GM23248 (cell line): ENCODE measurements around the gene PLCB3. TPM values are rescaled to one million over a fixed set of nuclear protein-coding genes. Genes with fewer than 3 reads are reported as not detected.

Source experiments
- DNase-seq: peaks from one replicate; pipeline ENCODE4 v3.0.0-alpha.2; 2015
- H2AFZ ChIP-seq: fragments of 200-600 bp; sonication (generic); 2 replicates; pipeline ENCODE4 v1.6.1; 2016; ENCODE audit warnings: antibody characterized with exemption
- H3F3A ChIP-seq: fragments of 200-600 bp; sonication (generic); 2 replicates; pipeline ENCODE4 v1.6.1; 2016; ENCODE audit warnings: mild to moderate bottlenecking, antibody characterized with exemption, mixed run types; ENCODE audit not compliant: insufficient read depth
- H3K27ac ChIP-seq: fragments of 200-600 bp; sonication (generic); 2 replicates; pipeline ENCODE4 v1.5.1; 2016; ENCODE audit warnings: mild to moderate bottlenecking
- H3K27me3 ChIP-seq: fragments of 200-600 bp; sonication (generic); replicated peaks from 2 replicates; pipeline ENCODE4 v1.6.1; 2016; ENCODE audit warnings: mild to moderate bottlenecking; ENCODE audit not compliant: insufficient read depth
- H3K36me3 ChIP-seq: fragments of 200-600 bp; sonication (generic); 2 replicates; pipeline ENCODE4 v1.6.1; 2016; ENCODE audit warnings: low read depth, mild to moderate bottlenecking
- H3K4me1 ChIP-seq: fragments of 200-600 bp; sonication (generic); 2 replicates; pipeline ENCODE4 v1.6.1; 2016; ENCODE audit warnings: mild to moderate bottlenecking; ENCODE audit not compliant: insufficient read depth
- H3K4me2 ChIP-seq: fragments of 200-600 bp; sonication (generic); one replicate; pipeline ENCODE4 v1.6.1; 2016; ENCODE audit warnings: mild to moderate bottlenecking; ENCODE audit not compliant: unreplicated experiment
- H3K4me3 ChIP-seq: fragments of 200-600 bp; sonication (generic); 2 replicates; pipeline ENCODE4 v1.5.1; 2016; ENCODE audit warnings: mild to moderate bottlenecking
- H3K79me2 ChIP-seq: fragments of 200-600 bp; sonication (generic); 2 replicates; pipeline ENCODE4 v1.6.1; 2016; ENCODE audit warnings: mild to moderate bottlenecking; ENCODE audit not compliant: insufficient read depth
- H3K9ac ChIP-seq: fragments of 200-600 bp; sonication (generic); 2 replicates; pipeline ENCODE4 v1.6.1; 2016; ENCODE audit warnings: mild to moderate bottlenecking
- H3K9me2 ChIP-seq: fragments of 200-600 bp; sonication (generic); 2 replicates; pipeline ENCODE4 v1.6.1; 2016; ENCODE audit warnings: mixed run types, mild to moderate bottlenecking, moderate library complexity; ENCODE audit not compliant: insufficient read depth
- H3K9me3 ChIP-seq: fragments of 200-600 bp; sonication (generic); one replicate; pipeline ENCODE4 v1.6.1; 2017; ENCODE audit warnings: low read depth
- H4K20me1 ChIP-seq: fragments of 200-600 bp; sonication (generic); 2 replicates; pipeline ENCODE4 v1.6.0; 2016; ENCODE audit not compliant: insufficient read depth
- EZH2 ChIP-seq: fragments of 200-600 bp; sonication (generic); IDR thresholded peaks from 2 replicates; pipeline ENCODE4 v1.6.1; 2018; ENCODE audit warnings: antibody characterized with exemption, mild to moderate bottlenecking; ENCODE audit not compliant: insufficient read depth, poor library complexity, severe bottlenecking
- EZH2phosphoT487 ChIP-seq: fragments of 200-600 bp; sonication (generic); IDR thresholded peaks from 2 replicates; pipeline ENCODE4 v1.6.1; 2018; ENCODE audit warnings: antibody characterized with exemption, moderate library complexity, mild to moderate bottlenecking, low read depth; ENCODE audit not compliant: insufficient read depth
- WGBS, 2 experiments: methylation state at CpG; one replicate each; pipeline ENCODE4 v1.1.6; 2015 to 2017; ENCODE audit warnings: low lambda C conversion rate in 2 of 2, low coverage in 1 of 2; ENCODE audit errors: missing lambda C conversion rate in 2 of 2; 5-methylcytosine and 5-hydroxymethylcytosine counted together
- in situ Hi-C: fragments of 300-500 bp; cut with MboI; formaldehyde crosslinking; loops from 2 replicates; pipeline ENCODE4 v1.15.0; 2020
- polyA plus RNA-seq: library from polyadenylated mRNA; unstranded; fragments of >200 nt; fragmentation: Nextera tagmentation; extraction: Ambion mirVana; gene quantifications from 2 replicates; pipeline ENCODE4 v1.2.1, GENCODE V29; 2016
- total RNA-seq: library from RNA; depleted of rRNA; stranded (reverse); fragments of >200 nt; shearing (Covaris generic); gene quantifications from 2 replicates; pipeline ENCODE4 v1.2.3, GENCODE V29; 2014

The PLCB3 gene
- total and polyA plus RNA-seq, 2 experiments from 2014 or later: 6.5 to 32.7 TPM

GRCh38 chr11:64260147-64260708, 8.9 kb downstream of the PLCB3 start:
- DNase-seq: no peak
- Histone ChIP-seq H3K36me3 (peaks cover 7% of the 10 kb centered on the region; the same call in 1 of the 2 replicates), H3K4me1 (no peaks in the 10 kb centered on the region), H2AFZ (no peak overlapping the region), H3K9me2 (no peaks in the 10 kb centered on the region), H4K20me1 (no peaks in the 10 kb centered on the region), H3F3A (no peaks in the 10 kb centered on the region), H3K4me3 (no peak overlapping the region), H3K9ac (no peak overlapping the region), H3K27me3 (no peaks in the 10 kb centered on the region), H3K9me3 (no peaks in the 10 kb centered on the region), H3K27ac (no peak overlapping the region), H3K79me2 (no peaks in the 10 kb centered on the region), H3K4me2 (no peak overlapping the region)
- 84 to 92% methylated on average over 5 to 6 of the region's 6 CpGs for WGBS, 2 experiments
- TF ChIP-seq EZH2 (no peak), EZH2phosphoT487 (no peak)
- in situ Hi-C loops: no loop called here

- Histone ChIP-seq H3K9ac (no peak overlapping the region), H3K27me3 (no peaks in the 10 kb centered on the region), H3K79me2 (no peaks in the 10 kb centered on the region), H3K9me2 (no peaks in the 10 kb centered on the region), H3K9me3 (no peaks in the 10 kb centered on the region), H3K4me3 (no peak overlapping the region), H3F3A (no peaks in the 10 kb centered on the region), H3K4me1 (no peaks in the 10 kb centered on the region), H4K20me1 (no peaks in the 10 kb centered on the region), H3K36me3 (peaks cover 7% of the 10 kb centered on the region; the same call in 1 of the 2 replicates), H2AFZ (no peak overlapping the region), H3K27ac (no peak overlapping the region), H3K4me2 (no peak overlapping the region)
- TF ChIP-seq EZH2phosphoT487 (no peak), EZH2 (no peak)
- no peak for DNase-seq
- 93% methylated on average over 18 of the region's 18 CpGs for WGBS, 2 experiments
- in situ Hi-C loops: no loop called here
These were observed 10.3 kb downstream of the PLCB3 start for GRCh38 chr11:64261556-64262080.

- in situ Hi-C loops: no loop called here
- Histone ChIP-seq H3K4me3 (no peak overlapping the region), H3K79me2 (no peaks in the 10 kb centered on the region), H3K4me2 (no peak overlapping the region), H3K27ac (no peak overlapping the region), H3K9ac (no peak overlapping the region), H3K36me3 (peaks cover 7% of the 10 kb centered on the region; the same call in 1 of the 2 replicates), H3F3A (no peaks in the 10 kb centered on the region), H3K4me1 (0 out of 2 replicates have a peak, but pooled peaks cover 2% of the 10 kb centered on the region), H2AFZ (no peak overlapping the region), H3K27me3 (no peaks in the 10 kb centered on the region), H4K20me1 (no peaks in the 10 kb centered on the region), H3K9me3 (no peaks in the 10 kb centered on the region), H3K9me2 (no peaks in the 10 kb centered on the region)
- no peak for DNase-seq
- 93 to 94% methylated on average over 42 of the region's 42 CpGs for WGBS, 2 experiments
- TF ChIP-seq EZH2phosphoT487: no peak
- no peak for TF ChIP-seq EZH2
These were observed 11.1 kb downstream of the PLCB3 start for GRCh38 chr11:64262271-64263002.

GRCh38 chr11:64263021-64263946, 12.0 kb downstream of the PLCB3 start:
- peaks cover 7% of the 10 kb centered on the region; the same call in 1 of the 2 replicates for H3F3A ChIP-seq
- peak; percentile 39 for DNase-seq
- H2AFZ ChIP-seq: no peak overlapping the region
- H3K27me3 ChIP-seq: no peaks in the 10 kb centered on the region
- H3K4me1 ChIP-seq: peaks cover 9% of the 10 kb centered on the region
- no peaks in the 10 kb centered on the region for H3K9me2 ChIP-seq
- no peak overlapping the region for H3K27ac ChIP-seq
- no peaks in the 10 kb centered on the region for H4K20me1 ChIP-seq
- in situ Hi-C loops: no loop called here
- H3K79me2 ChIP-seq: no peaks in the 10 kb centered on the region
- no peaks in the 10 kb centered on the region for H3K9me3 ChIP-seq
- no peak overlapping the region for H3K4me2 ChIP-seq
- H3K4me3 ChIP-seq: no peak overlapping the region
- H3K9ac ChIP-seq: no peak overlapping the region
- peaks cover 7% of the 10 kb centered on the region; the same call in 1 of the 2 replicates for H3K36me3 ChIP-seq
- TF ChIP-seq EZH2phosphoT487: no peak
- no peak for TF ChIP-seq EZH2
- WGBS, 2 experiments: 77 to 82% methylated on average over 24 to 29 of the region's 29 CpGs
